Measurements from ENCODE around the gene RHEBL1. TPM values are rescaled to one million over a fixed set of nuclear protein-coding genes. Genes with fewer than 3 reads are reported as not detected.

RHEBL1 gene
- polyA plus RNA-seq, 1 donor (not counting 4 experiments of a cell fraction or from before 2014, with no cell fraction given): 0.51 TPM

DNA sequence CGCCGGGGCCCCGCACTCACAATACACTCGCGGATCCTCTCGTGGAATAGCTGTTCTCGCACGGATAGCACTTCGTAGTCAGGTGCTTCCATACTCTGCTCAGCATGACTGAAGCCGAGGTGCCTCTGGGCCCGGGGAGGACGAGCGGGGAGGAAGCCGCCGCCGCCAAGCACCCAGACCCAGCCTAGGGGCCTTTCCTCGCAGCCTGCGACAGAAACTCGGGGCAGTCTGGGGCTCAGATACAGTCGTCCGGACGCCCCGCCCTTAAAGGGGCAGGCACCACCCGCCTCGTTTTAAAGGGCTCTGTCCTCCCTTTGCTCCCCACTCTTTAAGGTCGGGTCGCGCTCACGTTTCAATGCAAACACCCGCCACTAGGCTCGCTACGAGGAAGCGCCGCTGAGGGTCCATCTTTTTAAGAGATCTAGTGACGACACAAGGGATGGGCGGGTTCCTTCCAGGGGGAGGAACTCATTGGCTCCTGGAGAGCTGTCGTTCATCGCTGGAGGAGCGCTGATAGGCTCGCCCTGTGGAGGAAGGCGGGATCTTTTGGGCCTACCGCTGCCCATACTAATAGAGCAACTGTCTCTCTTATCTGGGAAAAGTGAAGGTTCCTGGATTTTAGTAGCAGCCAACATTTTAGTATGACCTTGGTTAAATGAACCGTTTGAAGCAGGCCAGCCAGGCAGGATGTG is 40.8 kb upstream of the RHEBL1 start, which contains the start of gene LMBR1L:
Gene LMBR1L, minus strand, starts transcription at position 384 of the 692 bp plus-strand sequence. Its CDS starts 292 bp downstream, at position 92.
- peaks cover 0 to 4% of the 10 kb centered on the region in 2 experiments for H3K36me3 ChIP-seq (ENCODE audit: control insufficient read depth in 2 of 2, extremely low read depth in 1 of 2, insufficient read depth in 2 of 2, low read length in 2 of 2)
- H3K9ac ChIP-seq (ENCODE audit: control insufficient read depth, extremely low read depth, insufficient read depth, low read length): peak within 1 kb of the TSS; percentile 86
- no peaks in the 10 kb centered on the region for H3K9me1 ChIP-seq (ENCODE audit: control insufficient read depth, extremely low read depth, insufficient read depth, low read length)
- H3K4me3 ChIP-seq (ENCODE audit: control insufficient read depth in 2 of 3, extremely low read depth in 1 of 3, insufficient read depth in 2 of 3, low read depth in 1 of 3, low read length in 3 of 3): peak within 1 kb of the TSS; percentile 93 to 98 (median 93)
- TF ChIP-seq, protein P1, sequence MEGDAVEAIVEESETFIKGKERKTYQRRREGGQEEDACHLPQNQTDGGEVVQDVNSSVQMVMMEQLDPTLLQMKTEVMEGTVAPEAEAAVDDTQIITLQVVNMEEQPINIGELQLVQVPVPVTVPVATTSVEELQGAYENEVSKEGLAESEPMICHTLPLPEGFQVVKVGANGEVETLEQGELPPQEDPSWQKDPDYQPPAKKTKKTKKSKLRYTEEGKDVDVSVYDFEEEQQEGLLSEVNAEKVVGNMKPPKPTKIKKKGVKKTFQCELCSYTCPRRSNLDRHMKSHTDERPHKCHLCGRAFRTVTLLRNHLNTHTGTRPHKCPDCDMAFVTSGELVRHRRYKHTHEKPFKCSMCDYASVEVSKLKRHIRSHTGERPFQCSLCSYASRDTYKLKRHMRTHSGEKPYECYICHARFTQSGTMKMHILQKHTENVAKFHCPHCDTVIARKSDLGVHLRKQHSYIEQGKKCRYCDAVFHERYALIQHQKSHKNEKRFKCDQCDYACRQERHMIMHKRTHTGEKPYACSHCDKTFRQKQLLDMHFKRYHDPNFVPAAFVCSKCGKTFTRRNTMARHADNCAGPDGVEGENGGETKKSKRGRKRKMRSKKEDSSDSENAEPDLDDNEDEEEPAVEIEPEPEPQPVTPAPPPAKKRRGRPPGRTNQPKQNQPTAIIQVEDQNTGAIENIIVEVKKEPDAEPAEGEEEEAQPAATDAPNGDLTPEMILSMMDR (optimal IDR thresholded peaks at IDR 0.05 in 1 of 3, IDR thresholded peaks at IDR 0.05 in 1 of 3, conservative IDR thresholded peaks at IDR 0.05 in 1 of 3; ENCODE audit: extremely low read depth in 1 of 3, insufficient read depth in 2 of 3, low read length in 3 of 3): peak; percentile 23 to 45 (median 31)
- TF ChIP-seq EZH2 (IDR thresholded peaks at IDR 0.05; ENCODE audit: low read length): no peak
- no peaks in the 10 kb centered on the region for H3K9me3 ChIP-seq (ENCODE audit: control insufficient read depth, low read depth, low read length)
- dilution Hi-C loops (cut with MboI; ENCODE audit: extremely low pct_ligation_motif_present, low sequenced_read_pairs): no loop called here
- FAIRE-seq (peak; percentile 97), DNase-seq (ENCODE audit: low read depth, low spot score) (peak; percentile 90)
- H2AFZ ChIP-seq (ENCODE audit: control insufficient read depth, low read length): peak within 1 kb of the TSS; percentile 98
- peak within 1 kb of the TSS; percentile 54 for H3K27ac ChIP-seq (ENCODE audit: control insufficient read depth, insufficient read depth, low read length)
- H3K27me3 ChIP-seq (ENCODE audit: control insufficient read depth, extremely low read depth, insufficient read depth, low read length): no peaks in the 10 kb centered on the region
- H3K4me1 ChIP-seq (ENCODE audit: control insufficient read depth, extremely low read depth, insufficient read depth, low read length): peaks cover 20% of the 10 kb centered on the region
- peak within 1 kb of the TSS; percentile 94 for H3K4me2 ChIP-seq (ENCODE audit: control insufficient read depth, extremely low read depth, insufficient read depth, low read depth, low read length)
- no peaks in the 10 kb centered on the region for H4K20me1 ChIP-seq (ENCODE audit: control insufficient read depth, extremely low read depth, insufficient read depth, low read length)
- peaks cover 23% of the 10 kb centered on the region for H3K79me2 ChIP-seq (ENCODE audit: control insufficient read depth, insufficient read depth, low read length)

DNA sequence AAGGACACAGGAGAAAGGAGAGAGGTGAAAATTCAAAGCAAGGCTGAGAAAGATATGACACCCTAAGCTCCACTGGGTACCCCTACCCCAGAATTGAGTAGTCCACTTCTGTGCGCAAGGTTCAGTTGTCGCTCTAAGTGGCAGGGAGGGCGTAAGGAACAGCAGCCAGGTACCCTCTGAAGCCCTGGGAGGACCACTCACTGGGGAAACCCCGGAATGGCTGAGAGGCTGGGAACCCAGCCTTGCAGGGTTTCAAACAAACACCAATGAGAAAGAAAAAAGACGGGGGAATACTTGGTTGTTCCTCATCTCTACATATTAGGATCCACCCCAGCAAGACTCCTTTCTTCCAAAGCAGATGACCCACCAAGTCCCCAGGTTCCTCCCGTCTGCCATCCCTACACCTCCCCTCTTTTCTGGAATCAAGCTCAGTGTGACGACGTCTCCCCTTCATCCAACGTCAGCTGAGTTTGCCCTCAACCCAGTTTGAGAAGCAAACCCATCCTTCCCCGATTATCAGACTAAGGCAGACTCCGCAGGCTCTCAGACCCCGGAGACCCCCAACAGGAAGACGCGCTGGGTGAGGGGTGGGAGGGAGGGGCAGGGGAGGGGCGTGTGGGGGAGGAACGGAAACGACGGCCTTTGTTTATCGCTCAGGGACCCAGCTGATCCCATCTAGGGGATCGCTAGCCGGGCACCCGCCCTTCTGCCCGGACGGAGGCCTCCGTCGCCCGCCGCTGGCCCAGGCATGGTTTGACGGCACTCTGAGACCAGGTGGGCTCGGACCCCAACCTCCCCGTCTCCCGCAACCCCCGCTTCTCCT is 40.1 kb upstream of the RHEBL1 start:
- H3K36me3 ChIP-seq (ENCODE audit: control insufficient read depth in 2 of 2, extremely low read depth in 1 of 2, insufficient read depth in 2 of 2, low read length in 2 of 2): peaks cover 0 to 4% of the 10 kb centered on the region in 2 experiments
- peak overlapping the region; percentile 93 to 98 (median 93) for H3K4me3 ChIP-seq (ENCODE audit: control insufficient read depth in 2 of 3, extremely low read depth in 1 of 3, insufficient read depth in 2 of 3, low read depth in 1 of 3, low read length in 3 of 3)
- H3K4me1 ChIP-seq (ENCODE audit: control insufficient read depth, extremely low read depth, insufficient read depth, low read length): peaks cover 23% of the 10 kb centered on the region
- no peaks in the 10 kb centered on the region for H4K20me1 ChIP-seq (ENCODE audit: control insufficient read depth, extremely low read depth, insufficient read depth, low read length)
- H3K9me3 ChIP-seq (ENCODE audit: control insufficient read depth, low read depth, low read length): no peaks in the 10 kb centered on the region
- no peak for TF ChIP-seq EZH2 (IDR thresholded peaks at IDR 0.05; ENCODE audit: low read length)
- no peaks in the 10 kb centered on the region for H3K9me1 ChIP-seq (ENCODE audit: control insufficient read depth, extremely low read depth, insufficient read depth, low read length)
- no peak for DNase-seq (ENCODE audit: low read depth, low spot score)
- H3K79me2 ChIP-seq (ENCODE audit: control insufficient read depth, insufficient read depth, low read length): peaks cover 23% of the 10 kb centered on the region
- FAIRE-seq: no peak
- dilution Hi-C loops (cut with MboI; ENCODE audit: extremely low pct_ligation_motif_present, low sequenced_read_pairs): no loop called here
- peak overlapping the region; percentile 88 for H2AFZ ChIP-seq (ENCODE audit: control insufficient read depth, low read length)
- H3K4me2 ChIP-seq (ENCODE audit: control insufficient read depth, extremely low read depth, insufficient read depth, low read depth, low read length): peak overlapping the region; percentile 94
- peak overlapping the region; percentile 86 for H3K9ac ChIP-seq (ENCODE audit: control insufficient read depth, extremely low read depth, insufficient read depth, low read length)
- no peaks in the 10 kb centered on the region for H3K27me3 ChIP-seq (ENCODE audit: control insufficient read depth, extremely low read depth, insufficient read depth, low read length)
- peak overlapping the region; percentile 54 for H3K27ac ChIP-seq (ENCODE audit: control insufficient read depth, insufficient read depth, low read length)

All from keratinocyte (primary cell).